GM12872 (cell line): Measurements from ENCODE around the gene GSTT4.

Experiments used
- TF ChIP-seq, protein P1 (sequence below): IDR thresholded peaks from 3 replicates; pipeline ENCODE4 v1.5.1; 2011; ENCODE audit warnings: low read depth, mild to moderate bottlenecking, low read length, moderate library complexity; ENCODE audit not compliant: insufficient read depth

Gene GSTT4

GRCh38 chr22:24005201-24005600 is at the start of gene GSTT4:
TSS of gene GSTT4 (minus strand) at chr22:24005453. CDS start at chr22:24005356, 97 bp downstream.
- TF ChIP-seq, protein P1, sequence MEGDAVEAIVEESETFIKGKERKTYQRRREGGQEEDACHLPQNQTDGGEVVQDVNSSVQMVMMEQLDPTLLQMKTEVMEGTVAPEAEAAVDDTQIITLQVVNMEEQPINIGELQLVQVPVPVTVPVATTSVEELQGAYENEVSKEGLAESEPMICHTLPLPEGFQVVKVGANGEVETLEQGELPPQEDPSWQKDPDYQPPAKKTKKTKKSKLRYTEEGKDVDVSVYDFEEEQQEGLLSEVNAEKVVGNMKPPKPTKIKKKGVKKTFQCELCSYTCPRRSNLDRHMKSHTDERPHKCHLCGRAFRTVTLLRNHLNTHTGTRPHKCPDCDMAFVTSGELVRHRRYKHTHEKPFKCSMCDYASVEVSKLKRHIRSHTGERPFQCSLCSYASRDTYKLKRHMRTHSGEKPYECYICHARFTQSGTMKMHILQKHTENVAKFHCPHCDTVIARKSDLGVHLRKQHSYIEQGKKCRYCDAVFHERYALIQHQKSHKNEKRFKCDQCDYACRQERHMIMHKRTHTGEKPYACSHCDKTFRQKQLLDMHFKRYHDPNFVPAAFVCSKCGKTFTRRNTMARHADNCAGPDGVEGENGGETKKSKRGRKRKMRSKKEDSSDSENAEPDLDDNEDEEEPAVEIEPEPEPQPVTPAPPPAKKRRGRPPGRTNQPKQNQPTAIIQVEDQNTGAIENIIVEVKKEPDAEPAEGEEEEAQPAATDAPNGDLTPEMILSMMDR = no peak

- TF ChIP-seq, protein P1 = no peak
Measured at GRCh38 chr22:24054356-24054755, 49.1 kb upstream of the GSTT4 start.

- TF ChIP-seq, protein P1 = no peak
Measured at GRCh38 chr22:24053481-24054226, 48.4 kb upstream of the GSTT4 start.

DNA sequence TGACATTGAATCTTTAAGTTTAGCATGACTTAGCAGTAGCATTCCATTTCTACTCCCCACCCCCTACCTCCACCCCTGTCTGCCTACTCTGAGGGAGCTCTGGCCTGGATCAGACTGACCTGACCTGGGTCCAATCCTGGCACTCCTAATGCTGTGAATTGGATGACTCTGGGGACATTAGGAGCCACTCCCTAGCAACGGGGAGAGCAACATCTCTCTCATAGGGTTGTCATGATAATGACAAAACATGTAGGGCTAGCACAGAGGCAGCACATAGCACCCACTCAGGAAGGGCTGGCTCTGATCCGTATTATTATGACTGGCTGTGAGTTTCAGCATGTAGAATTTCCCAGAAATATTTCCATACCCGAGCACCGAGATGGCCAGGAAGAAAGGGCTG is 46.3 kb upstream of the GSTT4 start:
- TF ChIP-seq, protein P1 = no peak

- TF ChIP-seq, protein P1 = no peak
Measured at GRCh38 chr22:24051028-24051427, 45.8 kb upstream of the GSTT4 start.

- TF ChIP-seq, protein P1 = no peak
Measured at GRCh38 chr22:24049978-24050377, 44.7 kb upstream of the GSTT4 start.

GRCh38 chr22:24049211-24049610 is 44.0 kb upstream of the GSTT4 start:
- TF ChIP-seq, protein P1 = no peak
